NCI-H1417 (cell line): ENCODE data around the gene STK39.
"Not testable (repeated sequence)": the region's sequence is repeated elsewhere in the genome, so short reads cannot be mapped to it uniquely, and the experiment has no call there.

Experiments used
- DNase-seq, 3 experiments: peaks; one replicate each; lab custom pipeline; 2025; lab: John Stamatoyannopoulos, UW

Gene STK39

DNA sequence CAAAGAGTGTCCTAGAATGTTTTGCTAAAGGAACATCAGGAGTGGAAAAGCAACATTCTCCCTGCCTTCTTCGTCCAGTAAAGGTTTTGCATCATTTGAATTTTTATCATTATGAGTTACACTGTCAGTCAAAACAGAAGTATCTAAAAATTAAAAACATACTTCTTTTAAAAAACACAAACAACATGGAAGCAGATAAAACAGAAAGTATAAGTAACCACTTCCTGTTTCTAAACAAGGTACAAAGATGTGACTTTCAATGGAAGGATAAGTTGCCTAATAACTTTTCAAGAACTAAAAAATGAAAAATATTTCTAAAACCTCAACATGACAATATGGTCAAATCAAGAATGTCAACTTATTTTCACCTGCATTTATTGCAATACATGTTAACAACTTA, 158.2 kb downstream of the STK39 start:
- no peak for DNase-seq

DNA sequence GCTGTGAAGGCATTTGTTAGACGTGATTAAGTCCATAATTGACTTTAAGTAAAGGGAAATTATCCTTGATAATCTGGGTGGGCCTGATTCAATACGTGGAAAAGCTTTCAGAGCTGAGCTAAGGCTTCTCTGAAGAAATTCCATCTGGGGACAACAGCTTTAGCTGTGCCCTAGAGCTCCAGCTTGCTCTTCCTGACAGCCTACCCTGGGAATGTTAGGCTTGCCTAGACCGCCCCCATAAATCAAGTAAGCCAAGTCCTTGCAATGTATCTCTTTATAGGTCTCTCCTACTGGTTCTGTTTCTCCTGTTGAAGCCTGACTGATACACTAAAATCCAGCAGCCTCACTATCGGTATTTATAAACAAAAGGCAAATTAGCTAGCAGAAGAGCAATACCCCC, 160.0 kb downstream of the STK39 start:
- DNase-seq = no peak

- DNase-seq = no peak
Observed at GRCh38 chr2:168086851-168087250, 160.5 kb downstream of the STK39 start.

GRCh38 chr2:168085801-168086361, 161.5 kb downstream of the STK39 start:
- DNase-seq = no peak

DNA sequence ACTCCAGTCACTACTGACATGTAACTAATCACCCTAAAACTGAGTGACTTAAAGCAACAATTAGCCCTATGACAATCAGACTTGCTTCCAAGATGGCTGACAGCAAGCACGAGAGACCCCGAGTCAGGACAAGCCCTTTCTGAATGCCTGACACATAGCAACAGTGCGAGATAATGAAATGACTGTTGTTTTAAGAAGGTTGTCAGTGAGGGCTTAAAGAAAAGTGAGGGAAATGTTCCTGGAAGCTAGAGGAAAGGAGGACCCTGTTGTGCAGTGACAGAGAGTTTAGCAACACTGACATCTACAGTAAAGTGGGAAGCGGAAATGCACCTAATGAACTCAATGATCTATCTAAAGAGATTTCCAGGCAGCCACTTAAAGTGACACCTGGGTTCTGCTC, 163.1 kb downstream of the STK39 start:
- no peak for DNase-seq

GRCh38 chr2:168081452-168081851, 165.9 kb downstream of the STK39 start:
- DNase-seq = not testable (repeated sequence)

- DNase-seq = no peak
Observed at GRCh38 chr2:168079236-168079635, 168.2 kb downstream of the STK39 start.

- no peak for DNase-seq
Observed at GRCh38 chr2:168076731-168077130, 170.7 kb downstream of the STK39 start.

DNA sequence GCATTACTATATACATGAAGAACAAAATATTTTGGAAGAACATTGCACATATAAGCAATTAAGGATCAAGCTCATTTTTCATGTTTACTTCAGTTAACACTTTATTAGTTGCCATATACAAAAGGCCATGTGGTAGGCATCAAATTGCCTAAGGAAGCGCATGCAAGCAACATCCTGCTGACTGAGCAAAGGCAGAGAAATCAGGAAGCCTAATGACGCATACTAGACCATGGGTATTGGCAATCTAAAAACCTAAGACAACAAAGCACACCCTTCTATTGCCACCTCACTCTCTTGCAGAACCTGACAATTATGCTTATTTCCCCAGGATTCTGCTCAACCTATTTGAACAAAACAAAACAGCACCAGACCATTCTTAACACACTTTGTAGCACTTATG, 171.9 kb downstream of the STK39 start:
- no peak for DNase-seq

GRCh38 chr2:168072626-168073303, 174.6 kb downstream of the STK39 start:
- no peak for DNase-seq

GRCh38 chr2:168064011-168064998, 183.1 kb downstream of the STK39 start:
- DNase-seq = peak in 2 of 3 experiments; percentile 5 to 55

- no peak for DNase-seq
Observed at GRCh38 chr2:168062936-168063335, 184.5 kb downstream of the STK39 start.

DNA sequence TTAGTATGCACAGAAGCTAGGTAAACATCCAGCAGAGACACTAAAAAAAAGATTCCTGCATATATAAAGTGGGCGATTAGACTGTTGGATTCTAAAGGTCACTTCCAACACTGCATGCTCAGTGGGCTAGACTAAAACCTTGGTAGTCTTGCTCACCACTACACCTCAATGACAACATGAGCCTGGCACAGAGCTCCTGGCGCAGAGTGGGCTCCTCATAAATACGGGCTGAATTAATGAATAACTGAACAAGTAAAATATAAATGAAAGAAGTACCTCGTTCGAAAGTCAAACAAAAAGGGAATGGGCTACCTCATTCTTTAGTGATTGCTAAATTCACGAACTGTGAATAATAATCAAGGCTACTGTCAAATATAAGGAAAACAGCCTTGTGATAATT, 185.3 kb downstream of the STK39 start:
- DNase-seq = no peak

- no peak for DNase-seq
Observed at GRCh38 chr2:168060986-168061750, 186.2 kb downstream of the STK39 start.

- DNase-seq = no peak
Observed at GRCh38 chr2:168059758-168060157, 187.6 kb downstream of the STK39 start.

DNA sequence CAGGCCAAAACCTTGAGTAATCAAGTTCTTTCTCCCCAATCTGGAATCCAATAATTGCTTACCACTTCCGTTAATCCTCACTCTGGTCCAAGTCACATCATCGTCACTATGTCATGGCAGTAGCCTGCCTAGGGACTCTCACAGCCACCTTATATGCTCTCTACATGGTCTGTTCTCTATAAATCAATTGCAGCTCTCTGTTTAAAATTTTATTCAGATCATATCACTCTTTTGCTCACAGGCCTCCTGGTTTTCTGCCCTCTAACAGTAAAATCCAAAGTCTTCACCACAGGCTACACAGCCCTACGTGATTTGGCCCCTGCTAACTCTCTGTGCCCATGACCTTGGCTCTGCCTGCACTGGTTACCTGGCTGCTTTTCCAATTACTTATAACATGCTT, 188.7 kb downstream of the STK39 start:
- no peak for DNase-seq

GRCh38 chr2:168056242-168056787, 191.1 kb downstream of the STK39 start:
- no peak for DNase-seq

GRCh38 chr2:168054657-168055056, 192.7 kb downstream of the STK39 start:
- DNase-seq = no peak

DNA sequence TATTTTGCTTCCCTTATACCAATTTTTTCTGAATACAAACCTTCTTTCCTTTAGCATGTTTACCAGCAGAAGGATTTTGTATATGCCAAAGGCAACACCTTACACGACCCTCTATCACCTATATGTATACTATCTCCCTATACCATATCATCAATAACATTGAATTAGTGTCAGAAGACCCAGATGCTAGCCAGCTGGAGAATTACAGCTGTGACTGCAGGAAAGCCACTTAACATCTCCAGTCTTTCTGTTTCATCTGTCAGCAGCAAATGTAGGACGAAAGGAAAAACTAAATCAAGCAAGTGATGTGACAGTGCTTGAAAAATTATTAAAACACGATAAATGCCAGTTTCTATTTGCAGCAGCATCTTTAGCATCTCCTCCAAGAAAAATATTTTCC, 193.7 kb downstream of the STK39 start:
- no peak for DNase-seq

DNA sequence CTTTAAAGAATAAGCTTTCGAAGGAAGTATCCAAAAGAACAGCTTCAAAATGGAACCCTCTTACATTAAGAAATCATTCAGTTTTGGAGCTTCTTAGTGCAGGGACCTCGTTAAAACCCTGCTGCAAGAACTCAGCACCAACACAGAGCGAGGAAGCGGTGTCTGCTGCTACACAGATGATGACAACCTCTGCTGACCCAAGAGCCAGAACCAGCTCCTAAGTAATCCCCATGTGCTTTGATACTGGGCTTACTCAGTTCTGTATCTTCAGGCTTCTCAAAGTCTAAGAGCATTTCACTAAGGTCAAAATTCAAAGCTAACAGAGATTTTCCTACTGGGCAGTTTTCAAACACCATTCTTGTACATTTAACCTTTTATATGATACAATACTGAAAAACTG, 194.6 kb downstream of the STK39 start:
- DNase-seq = no peak

- DNase-seq = no peak
Observed at GRCh38 chr2:168050377-168050776, 197.0 kb downstream of the STK39 start.

DNA sequence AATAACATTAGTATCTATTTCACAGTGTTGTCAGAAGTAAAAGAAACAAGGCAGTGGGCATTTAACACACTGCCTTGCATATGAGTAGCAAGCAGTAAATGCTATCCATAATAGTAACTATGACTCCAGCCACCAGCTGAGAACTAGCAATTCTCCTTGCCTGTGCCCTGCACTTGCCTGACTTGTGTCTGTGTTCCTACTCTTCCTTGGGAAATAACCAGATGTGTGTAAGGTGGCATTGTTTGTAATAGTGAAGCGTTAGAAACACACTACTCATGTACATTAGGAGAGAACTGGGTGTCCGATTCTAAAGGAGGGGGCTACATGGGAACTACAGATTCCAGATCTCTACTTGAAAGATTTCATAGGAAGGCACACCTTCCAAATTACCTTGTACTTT, 197.8 kb downstream of the STK39 start:
- no peak for DNase-seq
